ENCODE results near the gene MAP3K13.

MAP3K13 gene

DNA sequence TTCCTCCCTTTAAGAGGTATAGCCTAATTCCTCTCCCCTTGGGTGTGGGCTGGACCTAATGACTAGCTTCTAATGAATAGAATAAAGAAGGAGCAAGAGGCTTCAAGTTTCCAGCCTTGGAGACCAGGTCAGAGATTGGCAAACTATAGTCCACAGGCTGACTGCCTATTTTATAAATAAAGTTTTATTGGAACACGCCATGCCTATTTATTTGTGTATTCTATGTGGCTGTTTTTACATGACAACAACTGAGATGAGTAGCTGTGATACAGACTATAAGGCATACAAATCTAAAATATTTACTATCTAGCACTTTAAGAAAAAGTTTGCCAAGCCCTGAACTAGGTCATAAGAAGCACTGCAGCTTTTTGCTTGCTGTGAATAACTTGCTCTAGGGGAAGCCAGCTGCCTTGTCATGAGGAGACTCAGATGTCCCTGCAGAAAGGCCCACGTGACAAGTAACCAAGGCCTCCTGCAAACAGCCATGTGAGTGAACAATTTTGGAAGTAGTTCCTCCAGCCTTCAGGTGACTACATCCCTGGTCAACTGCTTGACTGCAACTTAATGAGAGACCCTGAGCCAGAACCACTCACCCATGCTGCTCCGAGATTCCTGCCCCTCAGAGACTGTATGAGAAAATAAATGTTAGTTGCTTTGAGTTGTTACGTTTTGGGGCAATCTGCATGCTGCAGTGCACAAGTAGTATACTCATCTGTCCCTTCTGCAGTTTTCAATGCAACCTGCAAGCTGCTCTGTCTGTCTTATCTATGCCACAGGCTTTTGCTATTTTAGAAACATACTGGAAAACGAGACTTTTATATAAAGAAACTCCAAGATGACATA lies 21.1 kb upstream of the MAP3K13 start:
- no peak for DNase-seq (ENCODE audit: low read depth, low spot score)
- no peak overlapping the region for H3K4me3 ChIP-seq (ENCODE audit: low read depth, low read length)
- in situ Hi-C loops (cut with HindIII; ENCODE audit: low sequenced_read_pairs), result no loop called here
- TF ChIP-seq, protein P1, sequence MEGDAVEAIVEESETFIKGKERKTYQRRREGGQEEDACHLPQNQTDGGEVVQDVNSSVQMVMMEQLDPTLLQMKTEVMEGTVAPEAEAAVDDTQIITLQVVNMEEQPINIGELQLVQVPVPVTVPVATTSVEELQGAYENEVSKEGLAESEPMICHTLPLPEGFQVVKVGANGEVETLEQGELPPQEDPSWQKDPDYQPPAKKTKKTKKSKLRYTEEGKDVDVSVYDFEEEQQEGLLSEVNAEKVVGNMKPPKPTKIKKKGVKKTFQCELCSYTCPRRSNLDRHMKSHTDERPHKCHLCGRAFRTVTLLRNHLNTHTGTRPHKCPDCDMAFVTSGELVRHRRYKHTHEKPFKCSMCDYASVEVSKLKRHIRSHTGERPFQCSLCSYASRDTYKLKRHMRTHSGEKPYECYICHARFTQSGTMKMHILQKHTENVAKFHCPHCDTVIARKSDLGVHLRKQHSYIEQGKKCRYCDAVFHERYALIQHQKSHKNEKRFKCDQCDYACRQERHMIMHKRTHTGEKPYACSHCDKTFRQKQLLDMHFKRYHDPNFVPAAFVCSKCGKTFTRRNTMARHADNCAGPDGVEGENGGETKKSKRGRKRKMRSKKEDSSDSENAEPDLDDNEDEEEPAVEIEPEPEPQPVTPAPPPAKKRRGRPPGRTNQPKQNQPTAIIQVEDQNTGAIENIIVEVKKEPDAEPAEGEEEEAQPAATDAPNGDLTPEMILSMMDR (IDR thresholded peaks at IDR 0.05; ENCODE audit: low read depth, low read length), result no peak

DNA sequence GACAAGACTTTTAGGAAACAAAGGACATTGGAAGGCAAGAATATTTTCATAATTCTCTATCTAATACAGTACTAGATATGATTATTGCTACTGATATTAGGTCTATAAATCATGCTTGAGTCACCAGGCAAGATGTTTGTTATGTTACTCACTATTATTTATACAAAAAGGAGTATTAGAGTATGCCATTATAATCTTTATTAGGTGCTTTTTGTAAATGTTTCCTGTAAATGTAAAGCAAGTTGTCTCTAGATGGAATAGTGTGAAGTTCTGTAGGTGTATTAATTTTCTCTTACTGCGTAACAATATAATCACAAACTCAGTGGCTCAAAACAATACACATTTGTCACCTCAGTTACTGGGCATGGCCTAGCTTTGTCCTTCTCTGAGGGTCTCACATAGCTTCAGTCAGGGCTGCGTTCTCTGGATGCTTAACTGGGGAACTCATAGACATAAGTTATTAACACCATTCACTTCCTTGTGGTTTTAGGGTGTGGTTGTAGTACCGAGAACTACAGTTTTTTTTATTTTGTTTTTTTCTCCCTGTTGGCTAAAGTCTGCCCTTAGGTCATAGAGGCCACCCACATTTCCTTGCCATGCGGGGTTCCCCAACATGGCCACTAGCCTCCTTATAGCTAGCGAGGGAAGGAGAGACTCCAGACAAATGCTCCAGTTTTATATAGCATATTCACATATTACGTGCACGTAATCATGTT lies 20.3 kb upstream of the MAP3K13 start:
- no peak for DNase-seq (ENCODE audit: low read depth, low spot score)
- in situ Hi-C loops (cut with HindIII; ENCODE audit: low sequenced_read_pairs), result no loop called here

DNA sequence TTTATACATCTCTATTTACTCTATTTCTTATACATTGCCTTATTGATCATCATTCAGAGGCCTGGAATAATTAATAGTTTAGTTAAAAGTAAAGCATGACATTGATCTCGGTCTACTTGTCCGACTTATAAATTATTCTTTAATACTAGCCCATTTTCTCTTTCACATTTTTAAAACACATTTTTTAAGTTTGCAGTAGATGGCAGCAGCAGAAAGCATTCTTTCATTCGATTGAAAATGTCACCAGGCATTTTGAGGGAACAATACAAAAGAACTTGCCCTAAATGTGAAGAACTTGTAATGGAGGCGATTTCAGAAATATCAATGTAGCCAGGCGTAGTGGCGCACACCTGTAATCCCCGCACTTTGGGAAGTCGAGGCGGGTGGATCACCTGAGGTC lies 15.5 kb upstream of the MAP3K13 start:
- H3K4me3 ChIP-seq (ENCODE audit: low read depth, low read length), result no peak overlapping the region
- no peak for DNase-seq (ENCODE audit: low read depth, low spot score)
- TF ChIP-seq, protein P1 (IDR thresholded peaks at IDR 0.05; ENCODE audit: low read depth, low read length), result no peak
- in situ Hi-C loops (cut with HindIII; ENCODE audit: low sequenced_read_pairs), result no loop called here

More for the DNA sequence above, 20.3 kb upstream of the MAP3K13 start:
- no peak overlapping the region for H3K4me3 ChIP-seq (ENCODE audit: low read depth, low read length)
- TF ChIP-seq, protein P1 (IDR thresholded peaks at IDR 0.05; ENCODE audit: low read depth, low read length), result no peak

DNA sequence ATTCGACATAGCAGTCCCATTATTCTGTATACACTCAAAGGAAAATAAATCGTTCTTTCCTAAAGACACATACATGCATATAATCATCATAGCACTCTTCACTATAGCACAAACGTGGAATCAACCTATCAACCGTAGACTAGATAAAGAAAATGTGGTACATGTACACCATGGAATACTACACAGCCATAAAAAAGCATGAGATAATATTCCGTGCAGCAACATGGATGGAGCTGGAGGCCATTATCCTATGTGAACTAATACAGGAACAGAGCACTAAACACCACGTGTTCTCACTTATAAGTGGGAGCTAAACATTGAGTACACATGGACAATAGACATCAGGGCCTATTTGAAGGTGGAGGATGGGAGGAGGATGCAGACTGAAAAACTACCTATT lies 12.1 kb upstream of the MAP3K13 start:
- TF ChIP-seq, protein P1 (IDR thresholded peaks at IDR 0.05; ENCODE audit: low read depth, low read length), result no peak
- DNase-seq (ENCODE audit: low read depth, low spot score), result no peak
- no peak overlapping the region for H3K4me3 ChIP-seq (ENCODE audit: low read depth, low read length)
- in situ Hi-C loops (cut with HindIII; ENCODE audit: low sequenced_read_pairs), result no loop called here

DNA sequence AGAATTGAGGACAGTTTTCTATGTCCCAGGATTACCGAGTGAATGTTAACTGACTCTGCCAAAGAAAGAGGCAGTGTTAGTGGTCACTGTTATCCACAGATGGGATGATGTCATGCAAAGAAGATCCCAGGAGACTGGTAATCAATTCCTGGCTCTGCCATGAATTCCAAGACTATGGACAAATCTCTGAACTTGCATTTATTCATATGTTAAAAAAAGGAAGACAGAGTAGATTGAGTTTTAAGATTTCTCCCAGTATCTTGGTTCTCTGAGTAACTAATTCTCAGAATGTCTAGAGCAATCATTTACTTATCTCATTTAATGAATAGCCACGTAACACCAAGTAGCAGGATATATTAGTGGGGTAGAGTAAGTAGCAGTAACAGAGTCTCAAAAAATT lies 11.5 kb upstream of the MAP3K13 start:
- peak; percentile 19 for DNase-seq (ENCODE audit: low read depth, low spot score)
- in situ Hi-C loops (cut with HindIII; ENCODE audit: low sequenced_read_pairs), result no loop called here
- H3K4me3 ChIP-seq (ENCODE audit: low read depth, low read length), result no peak overlapping the region
- TF ChIP-seq, protein P1 (IDR thresholded peaks at IDR 0.05; ENCODE audit: low read depth, low read length), result no peak

DNA sequence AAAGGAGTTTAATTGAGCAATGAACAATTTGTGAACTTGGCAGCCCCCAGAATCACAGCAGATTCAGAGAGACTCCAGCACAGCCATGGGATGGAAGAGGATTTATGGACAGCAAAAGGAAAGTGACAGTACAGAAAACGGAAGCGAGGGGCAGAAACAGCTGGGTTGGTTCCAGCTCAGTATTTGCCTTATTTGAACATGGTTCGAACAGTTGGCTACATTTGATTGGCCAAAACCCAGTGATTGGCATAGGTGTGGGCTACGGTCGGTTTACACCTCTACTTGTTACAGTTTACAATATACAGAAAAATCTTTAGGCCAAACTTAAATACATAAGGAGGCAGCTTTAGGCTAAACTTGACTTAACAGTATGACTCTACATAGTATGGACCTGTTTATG lies 9.7 kb upstream of the MAP3K13 start:
- in situ Hi-C loops (cut with HindIII; ENCODE audit: low sequenced_read_pairs), result no loop called here
- TF ChIP-seq, protein P1 (IDR thresholded peaks at IDR 0.05; ENCODE audit: low read depth, low read length), result no peak
- H3K4me3 ChIP-seq (ENCODE audit: low read depth, low read length), result no peak overlapping the region
- no peak for DNase-seq (ENCODE audit: low read depth, low spot score)

Measured in astrocyte of the spinal cord (primary cell).